ENCODE results near the gene FAM171A1. TPM values are rescaled to one million over a fixed set of nuclear protein-coding genes. Genes with fewer than 3 reads are reported as not detected.

The FAM171A1 gene
- total and polyA plus RNA-seq, 2 donors = 19.6 to 19.7 TPM

DNA sequence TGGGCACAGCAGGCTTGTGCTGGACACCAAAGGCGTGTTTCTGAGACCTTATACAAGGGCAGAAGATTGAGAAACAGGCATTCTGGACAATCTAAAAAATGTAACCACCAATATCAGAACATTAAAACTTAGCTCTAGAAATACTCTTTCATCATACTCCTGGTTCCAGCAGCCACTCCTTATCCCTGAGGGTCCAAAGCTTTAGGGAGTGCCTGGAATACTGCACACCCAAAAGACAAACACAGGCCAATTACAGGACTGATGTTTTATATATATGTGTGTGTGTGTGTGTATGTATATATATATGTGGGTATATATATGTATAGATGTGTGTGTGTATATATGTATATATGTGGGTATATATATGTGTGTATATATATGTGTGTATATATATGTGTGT, 39.6 kb downstream of the FAM171A1 start:
- WGBS = 95% methylated on average over 1 of the region's 1 CpG
- DNase-seq (ENCODE audit: extremely low spot score) = no peak
- Histone ChIP-seq H3K4me1 (ENCODE audit: insufficient read depth) (no peaks in the 10 kb centered on the region), H3K4me3 (ENCODE audit: low read depth, low read length) (no peak overlapping the region), H3K27ac (ENCODE audit: low read depth) (no peak overlapping the region), H3K36me3 (ENCODE audit: insufficient read depth) (no peaks in the 10 kb centered on the region)

DNA sequence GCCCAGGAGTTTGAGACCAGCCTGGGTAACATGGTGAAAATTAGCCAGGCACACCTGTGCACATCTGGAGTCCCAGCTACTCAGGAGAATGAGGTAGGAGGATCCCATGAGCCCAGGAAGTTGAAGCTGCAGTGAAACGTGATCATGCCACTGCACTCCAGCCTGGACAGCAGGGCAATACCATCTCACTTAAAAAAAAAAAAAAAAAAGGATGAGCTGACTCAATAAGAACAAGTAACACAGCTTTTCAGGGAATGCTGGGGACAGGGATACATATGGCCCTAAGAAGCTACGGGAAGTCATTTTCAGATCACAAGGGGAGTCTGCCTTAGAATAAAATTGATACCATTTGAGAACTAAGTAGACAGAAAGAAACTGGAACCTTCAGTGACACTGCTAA, 41.7 kb downstream of the FAM171A1 start:
- Histone ChIP-seq H3K36me3 (ENCODE audit: insufficient read depth) (no peaks in the 10 kb centered on the region), H3K4me1 (ENCODE audit: insufficient read depth) (no peaks in the 10 kb centered on the region), H3K4me3 (ENCODE audit: low read depth, low read length) (no peak overlapping the region), H3K27ac (ENCODE audit: low read depth) (no peak overlapping the region)
- WGBS = 75% methylated on average over 2 of the region's 2 CpGs
- no peak for DNase-seq (ENCODE audit: extremely low spot score)

DNA sequence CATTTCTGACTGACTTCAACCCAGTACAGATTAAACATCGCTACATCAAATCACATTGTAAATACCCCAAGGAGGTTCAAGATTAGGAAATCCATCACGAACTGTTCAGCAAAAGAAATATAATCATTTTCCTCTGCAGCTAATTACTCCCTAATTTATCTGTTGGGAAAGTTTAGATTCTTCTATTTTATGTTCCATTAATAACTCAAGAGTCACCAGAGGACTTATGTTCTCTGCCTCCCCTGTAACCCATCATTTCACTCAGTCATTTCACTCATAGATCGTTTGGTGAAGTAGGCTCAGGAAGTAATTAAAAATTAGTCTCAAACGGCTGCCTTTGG, 45.2 kb downstream of the FAM171A1 start:
- no peak overlapping the region for H3K4me3 ChIP-seq (ENCODE audit: low read depth, low read length)
- WGBS = 43% methylated on average over 4 of the region's 4 CpGs
- H3K36me3 ChIP-seq (ENCODE audit: insufficient read depth) = no peaks in the 10 kb centered on the region
- no peak overlapping the region for H3K27ac ChIP-seq (ENCODE audit: low read depth)
- no peaks in the 10 kb centered on the region for H3K4me1 ChIP-seq (ENCODE audit: insufficient read depth)
- no peak for DNase-seq (ENCODE audit: extremely low spot score)

DNA sequence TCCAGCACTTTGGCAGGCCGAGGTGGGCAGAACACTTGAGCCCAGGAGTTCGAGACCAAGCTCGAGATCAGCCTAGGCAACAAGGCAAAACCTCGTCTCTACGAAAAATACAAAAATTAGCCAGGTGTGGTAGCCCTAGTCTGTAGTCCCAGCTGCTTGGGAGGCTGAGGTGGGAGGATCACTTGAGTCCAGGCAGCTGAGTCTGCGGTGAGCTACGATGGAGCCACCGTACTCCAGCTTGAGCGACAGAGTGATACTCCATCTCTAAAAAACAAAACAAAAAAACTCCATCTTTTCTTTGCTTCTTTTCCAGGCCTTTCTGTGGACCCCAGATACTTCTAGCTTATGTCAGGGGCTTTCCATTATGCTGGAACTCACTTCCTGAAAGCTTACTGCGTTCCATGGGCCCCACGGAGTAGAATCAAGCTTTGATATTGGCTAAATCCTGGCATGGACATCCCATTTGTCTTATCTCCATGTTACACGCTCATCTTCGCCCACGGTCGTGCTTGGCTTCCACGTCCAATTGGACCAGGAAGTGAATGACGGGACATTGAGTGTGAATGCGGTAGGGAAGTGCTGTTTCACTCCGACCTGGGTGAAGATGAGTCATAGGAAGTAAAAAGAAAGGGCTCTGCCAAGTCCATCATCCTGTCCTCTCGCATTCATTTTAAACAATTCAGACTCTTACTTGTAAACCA, 45.7 kb downstream of the FAM171A1 start:
- H3K36me3 ChIP-seq (ENCODE audit: insufficient read depth) = no peaks in the 10 kb centered on the region
- no peak overlapping the region for H3K4me3 ChIP-seq (ENCODE audit: low read depth, low read length)
- DNase-seq (ENCODE audit: extremely low spot score) = no peak
- H3K27ac ChIP-seq (ENCODE audit: low read depth) = peak overlapping the region; percentile 14
- WGBS = 67% methylated on average over 20 of the region's 20 CpGs
- no peaks in the 10 kb centered on the region for H3K4me1 ChIP-seq (ENCODE audit: insufficient read depth)

DNA sequence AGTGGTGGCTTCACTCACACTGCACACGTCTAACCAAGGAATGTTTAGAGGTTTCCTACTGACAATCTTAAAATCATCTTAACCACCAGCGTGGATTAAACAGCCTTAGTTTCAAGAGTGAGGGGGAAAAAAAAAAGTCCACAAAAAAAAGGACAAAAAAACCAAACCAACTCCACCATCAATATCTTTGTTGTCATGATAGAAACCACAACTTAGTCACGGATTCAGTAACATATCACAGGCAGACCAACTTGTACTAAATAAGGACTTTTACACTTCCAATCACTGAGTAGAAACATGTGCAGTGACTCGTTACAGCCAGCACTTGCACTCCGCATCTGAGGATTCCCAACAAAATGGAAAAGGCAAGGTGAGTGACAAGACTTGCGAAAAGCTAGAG, 46.5 kb downstream of the FAM171A1 start:
- DNase-seq (ENCODE audit: extremely low spot score) = no peak
- no peaks in the 10 kb centered on the region for H3K4me1 ChIP-seq (ENCODE audit: insufficient read depth)
- no peak overlapping the region for H3K4me3 ChIP-seq (ENCODE audit: low read depth, low read length)
- no peak overlapping the region for H3K27ac ChIP-seq (ENCODE audit: low read depth)
- no peaks in the 10 kb centered on the region for H3K36me3 ChIP-seq (ENCODE audit: insufficient read depth)
- 60% methylated on average over 6 of the region's 6 CpGs for WGBS

DNA sequence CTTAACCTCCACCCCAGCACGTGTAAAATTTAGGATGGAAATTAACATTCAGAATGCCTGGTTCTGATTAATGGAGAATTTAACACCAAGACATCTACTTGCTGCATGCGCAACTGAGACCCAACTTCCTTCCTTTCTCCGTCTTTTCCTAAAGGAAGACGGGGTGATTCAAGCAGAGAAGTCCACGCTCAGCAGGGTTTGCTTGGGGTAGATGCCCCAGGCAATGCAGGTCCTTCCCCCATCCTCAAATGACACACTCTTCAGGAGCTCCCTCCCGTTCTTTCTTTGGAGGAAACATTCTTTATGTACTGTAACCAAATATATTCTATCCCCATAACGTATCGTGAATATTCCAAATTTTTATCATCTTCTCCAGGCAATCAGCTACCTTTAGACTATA, 47.0 kb downstream of the FAM171A1 start:
- H3K36me3 ChIP-seq (ENCODE audit: insufficient read depth) = no peaks in the 10 kb centered on the region
- no peaks in the 10 kb centered on the region for H3K4me1 ChIP-seq (ENCODE audit: insufficient read depth)
- H3K4me3 ChIP-seq (ENCODE audit: low read depth, low read length) = no peak overlapping the region
- no peak overlapping the region for H3K27ac ChIP-seq (ENCODE audit: low read depth)
- 78% methylated on average over 8 of the region's 8 CpGs for WGBS
- DNase-seq (ENCODE audit: extremely low spot score) = no peak

DNA sequence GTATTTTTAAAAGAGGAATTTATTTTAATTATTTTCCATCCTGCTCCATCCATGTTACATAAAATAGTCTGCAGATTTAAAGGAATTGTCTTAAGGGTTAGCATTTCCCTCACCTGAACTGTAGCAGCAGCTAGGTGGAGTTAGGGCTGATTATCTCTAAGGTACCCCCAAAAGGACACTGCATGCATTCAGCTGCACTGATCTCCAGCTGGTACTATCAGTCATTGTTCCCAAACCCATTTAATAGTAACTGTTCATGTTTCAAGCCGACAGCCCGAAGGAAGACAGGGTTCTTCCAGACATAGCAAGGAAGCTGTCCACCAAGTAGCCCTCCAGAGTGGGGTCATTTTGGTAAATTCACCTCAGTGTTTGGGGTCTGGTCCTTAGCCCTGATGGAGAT, 48.7 kb downstream of the FAM171A1 start:
- Histone ChIP-seq H3K4me3 (ENCODE audit: low read depth, low read length) (no peak overlapping the region), H3K36me3 (ENCODE audit: insufficient read depth) (no peaks in the 10 kb centered on the region), H3K27ac (ENCODE audit: low read depth) (peak overlapping the region; percentile 38), H3K4me1 (ENCODE audit: insufficient read depth) (no peaks in the 10 kb centered on the region)
- WGBS = 24% methylated on average over 2 of the region's 2 CpGs
- no peak for DNase-seq (ENCODE audit: extremely low spot score)

DNA sequence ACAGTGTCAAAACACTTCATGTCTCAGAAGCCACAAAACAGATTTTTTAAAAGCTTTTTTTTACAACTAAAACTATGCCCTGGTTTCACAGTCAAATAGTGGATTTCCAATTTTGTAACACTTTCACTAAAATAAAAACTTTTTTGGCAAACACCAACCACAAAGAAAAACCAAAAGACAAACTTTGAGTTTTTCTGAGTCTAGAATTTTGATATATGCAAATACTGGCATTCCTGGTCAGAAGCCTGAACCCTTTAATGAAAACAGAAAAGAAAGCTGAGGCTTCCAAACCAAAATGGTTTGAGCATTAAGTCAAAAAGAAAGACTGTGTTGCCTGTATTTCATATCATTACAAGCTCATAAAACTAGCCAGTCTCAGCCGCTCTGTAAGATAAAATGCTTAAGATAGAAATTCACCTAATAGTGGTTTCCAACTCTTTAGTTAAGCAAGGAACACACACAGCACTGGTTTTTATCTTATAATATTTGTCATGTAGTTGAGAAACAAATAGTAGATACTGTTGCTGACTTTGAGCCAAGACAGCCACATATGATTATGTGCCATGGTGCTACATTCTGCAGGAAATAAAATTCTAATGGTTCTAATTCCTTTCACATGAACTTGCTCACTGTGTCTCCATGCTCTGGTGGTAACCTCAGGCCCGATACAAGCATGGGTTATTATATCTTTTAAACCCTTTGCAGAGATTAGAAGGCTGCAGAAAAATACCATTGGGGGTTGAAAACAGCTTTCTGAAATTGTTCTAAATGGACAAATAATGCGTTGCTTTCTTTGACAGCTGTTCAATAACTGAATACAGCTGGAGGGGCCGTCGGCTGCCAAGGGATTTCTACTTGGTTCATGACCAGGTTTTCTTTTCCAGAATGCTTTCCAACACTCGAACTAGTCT, 49.4 kb downstream of the FAM171A1 start:
- H3K27ac ChIP-seq (ENCODE audit: low read depth) = peak overlapping the region; percentile 47
- 25% methylated on average over 6 of the region's 6 CpGs for WGBS
- H3K36me3 ChIP-seq (ENCODE audit: insufficient read depth) = no peaks in the 10 kb centered on the region
- peak; percentile 56 for DNase-seq (ENCODE audit: extremely low spot score)
- no peak overlapping the region for H3K4me3 ChIP-seq (ENCODE audit: low read depth, low read length)
- no peaks in the 10 kb centered on the region for H3K4me1 ChIP-seq (ENCODE audit: insufficient read depth)

DNA sequence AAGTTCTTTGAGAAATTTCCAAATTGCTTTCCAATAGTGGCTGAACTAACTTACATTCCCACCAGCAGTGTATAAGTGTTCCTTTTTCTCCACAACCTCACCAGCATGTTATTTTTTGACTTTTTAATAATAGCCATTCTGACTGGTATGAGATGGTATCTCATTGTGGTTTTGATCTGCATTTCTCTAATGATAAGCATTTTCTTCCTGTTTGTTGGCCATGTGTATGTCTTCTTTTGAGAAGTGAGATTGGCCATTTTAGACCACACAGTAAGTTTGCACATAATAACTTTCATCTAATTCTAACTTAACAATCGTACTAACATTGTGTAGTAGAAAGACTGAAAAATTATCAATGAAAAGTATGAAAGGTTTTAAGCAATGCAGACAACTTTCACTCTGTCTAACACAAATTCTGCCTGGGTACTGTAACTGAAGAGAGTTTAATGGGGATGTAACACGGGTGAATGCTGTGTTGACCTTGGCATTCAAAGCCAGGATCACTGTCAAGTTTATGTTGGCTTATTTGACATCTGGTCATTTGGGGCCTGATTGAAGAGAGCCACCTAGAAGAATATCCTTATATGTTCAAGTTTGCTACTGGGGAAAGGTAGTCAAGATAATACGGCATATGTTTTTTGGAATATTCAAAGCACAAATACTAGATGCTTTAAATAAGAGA, 50.4 kb downstream of the FAM171A1 start:
- 36% methylated on average over 3 of the region's 3 CpGs for WGBS
- peak overlapping the region; percentile 47 for H3K27ac ChIP-seq (ENCODE audit: low read depth)
- H3K4me1 ChIP-seq (ENCODE audit: insufficient read depth) = no peaks in the 10 kb centered on the region
- H3K4me3 ChIP-seq (ENCODE audit: low read depth, low read length) = no peak overlapping the region
- no peaks in the 10 kb centered on the region for H3K36me3 ChIP-seq (ENCODE audit: insufficient read depth)
- no peak for DNase-seq (ENCODE audit: extremely low spot score)

DNA sequence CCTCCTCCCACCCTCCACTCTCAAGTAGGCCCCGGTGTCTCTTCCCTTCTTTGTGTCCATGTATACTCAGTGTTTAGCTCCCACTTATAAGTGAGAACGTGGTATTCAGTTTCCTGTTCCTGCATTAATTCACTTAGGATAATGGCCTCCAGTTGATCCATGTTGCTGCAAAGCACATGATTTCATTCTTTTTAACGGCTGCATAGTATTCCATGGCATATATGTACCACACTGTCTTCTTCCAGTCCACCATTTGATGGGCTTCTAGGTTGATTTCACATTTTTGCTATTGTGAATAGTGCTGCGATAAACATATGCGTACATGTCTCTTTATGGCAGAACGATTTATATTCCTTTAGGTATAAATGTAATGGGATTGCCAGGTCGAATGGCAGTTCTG, 51.0 kb downstream of the FAM171A1 start:
- Histone ChIP-seq H3K4me3 (ENCODE audit: low read depth, low read length) (no peak overlapping the region), H3K4me1 (ENCODE audit: insufficient read depth) (no peaks in the 10 kb centered on the region), H3K27ac (ENCODE audit: low read depth) (no peak overlapping the region), H3K36me3 (ENCODE audit: insufficient read depth) (no peaks in the 10 kb centered on the region)
- no peak for DNase-seq (ENCODE audit: extremely low spot score)
- 93% methylated on average over 7 of the region's 7 CpGs for WGBS

DNA sequence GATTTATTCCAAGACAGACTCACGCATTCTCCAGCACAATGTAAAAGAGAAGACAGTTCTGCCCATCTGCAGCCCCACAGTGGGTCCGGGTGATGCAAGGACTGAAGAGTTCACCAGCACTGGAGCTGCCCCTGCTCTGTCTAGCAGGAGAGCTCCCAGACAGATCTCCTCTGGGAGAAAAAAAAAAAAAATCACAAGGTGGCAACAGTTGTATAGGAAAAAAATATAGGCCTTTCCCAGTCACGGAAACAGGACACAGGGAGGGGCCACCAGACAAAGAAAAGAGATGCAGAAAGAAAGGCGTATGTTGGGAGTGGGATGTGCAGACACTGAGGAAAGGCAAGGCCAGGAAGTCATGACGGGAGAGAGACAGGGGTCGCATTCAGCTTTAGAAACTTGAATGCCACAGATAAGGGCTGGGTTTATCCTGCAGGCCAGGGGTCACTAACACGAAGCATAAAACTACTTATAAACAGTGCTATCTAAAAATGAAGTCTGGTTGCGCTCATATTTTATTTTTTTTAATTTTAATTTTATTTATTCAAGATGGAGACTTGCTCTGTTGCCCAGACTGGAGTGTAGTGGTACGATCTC, 54.1 kb downstream of the FAM171A1 start:
- Histone ChIP-seq H3K36me3 (ENCODE audit: insufficient read depth) (no peaks in the 10 kb centered on the region), H3K4me1 (ENCODE audit: insufficient read depth) (no peaks in the 10 kb centered on the region), H3K4me3 (ENCODE audit: low read depth, low read length) (no peak overlapping the region), H3K27ac (ENCODE audit: low read depth) (no peak overlapping the region)
- WGBS = 77% methylated on average over 9 of the region's 9 CpGs
- DNase-seq (ENCODE audit: extremely low spot score) = no peak

DNA sequence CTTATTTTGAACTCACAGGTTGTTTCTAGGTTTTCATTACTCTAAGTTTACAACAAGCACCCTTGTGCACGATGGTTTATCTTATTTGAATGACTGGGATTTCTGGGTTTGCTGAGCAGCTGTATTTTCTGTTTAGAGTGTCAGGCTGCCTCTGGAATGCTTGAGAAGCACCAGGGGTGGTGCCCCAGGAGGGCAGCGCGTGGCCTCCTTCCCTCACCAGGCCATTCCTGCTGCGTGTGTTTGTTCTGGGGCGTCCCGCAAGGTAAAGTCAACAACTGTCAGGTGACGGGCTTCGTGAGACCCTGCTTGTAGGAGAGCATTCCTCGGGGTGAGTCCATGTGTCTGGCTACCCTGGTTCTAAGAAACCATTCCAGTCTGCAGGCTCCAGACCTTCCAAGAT, 54.9 kb downstream of the FAM171A1 start:
- no peak overlapping the region for H3K4me3 ChIP-seq (ENCODE audit: low read depth, low read length)
- DNase-seq (ENCODE audit: extremely low spot score) = no peak
- 61% methylated on average over 9 of the region's 9 CpGs for WGBS
- no peaks in the 10 kb centered on the region for H3K36me3 ChIP-seq (ENCODE audit: insufficient read depth)
- no peak overlapping the region for H3K27ac ChIP-seq (ENCODE audit: low read depth)
- H3K4me1 ChIP-seq (ENCODE audit: insufficient read depth) = no peaks in the 10 kb centered on the region

DNA sequence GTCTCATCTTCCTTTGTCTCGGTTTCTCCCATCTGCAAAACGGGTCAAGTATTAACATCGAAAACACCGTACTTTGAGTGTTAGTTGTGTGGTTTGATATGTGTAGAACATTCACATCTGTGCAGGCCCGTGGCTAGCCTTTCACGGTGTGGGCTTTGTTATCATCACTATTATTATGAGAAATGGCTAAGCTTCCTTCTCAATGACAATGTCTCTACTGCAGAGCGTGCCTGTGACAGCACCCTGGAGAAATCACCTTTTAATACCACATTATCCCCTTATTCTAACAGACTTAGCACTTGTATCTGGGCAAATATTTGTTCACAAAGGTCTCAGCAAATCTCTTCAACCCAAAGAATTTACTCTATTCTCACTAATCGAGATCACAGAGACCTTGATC, 55.8 kb downstream of the FAM171A1 start:
- Histone ChIP-seq H3K4me3 (ENCODE audit: low read depth, low read length) (no peak overlapping the region), H3K4me1 (ENCODE audit: insufficient read depth) (no peaks in the 10 kb centered on the region), H3K27ac (ENCODE audit: low read depth) (no peak overlapping the region), H3K36me3 (ENCODE audit: insufficient read depth) (no peaks in the 10 kb centered on the region)
- no peak for DNase-seq (ENCODE audit: extremely low spot score)
- 89% methylated on average over 8 of the region's 8 CpGs for WGBS
